ENCODE data around the gene USO1. TPM values are rescaled to one million over a fixed set of nuclear protein-coding genes. Genes with fewer than 3 reads are reported as not detected.
"Not testable (repeated sequence)": the region's sequence is repeated elsewhere in the genome, so short reads cannot be mapped to it uniquely, and the experiment has no call there.

The USO1 gene
- polyA plus RNA-seq, 1 donor, result 236 TPM

GRCh38 chr4:75771607-75772006 lies 47.2 kb downstream of the USO1 start:
- no peak for DNase-seq (ENCODE audit: low read depth)

- DNase-seq (ENCODE audit: low read depth), result no peak
Observed at GRCh38 chr4:75777589-75777988, 53.2 kb downstream of the USO1 start.

GRCh38 chr4:75779105-75779757 lies 54.9 kb downstream of the USO1 start:
- no peak for DNase-seq (ENCODE audit: low read depth)

- DNase-seq (ENCODE audit: low read depth), result no peak
Observed at GRCh38 chr4:75781305-75781704, 56.9 kb downstream of the USO1 start.

- DNase-seq (ENCODE audit: low read depth), result no peak
Observed at GRCh38 chr4:75786526-75786925, 62.1 kb downstream of the USO1 start.

GRCh38 chr4:75786938-75787337 lies 62.6 kb downstream of the USO1 start:
- no peak for DNase-seq (ENCODE audit: low read depth)

GRCh38 chr4:75790024-75790423 lies 65.6 kb downstream of the USO1 start:
- no peak for DNase-seq (ENCODE audit: low read depth)

- no peak for DNase-seq (ENCODE audit: low read depth)
Observed at GRCh38 chr4:75800972-75801371, 76.6 kb downstream of the USO1 start.

- not testable (repeated sequence) for DNase-seq (ENCODE audit: low read depth)
Observed at GRCh38 chr4:75806035-75806434, 81.7 kb downstream of the USO1 start.

GRCh38 chr4:75817901-75818300 lies 93.5 kb downstream of the USO1 start:
- no peak for DNase-seq (ENCODE audit: low read depth)

GRCh38 chr4:75819121-75819520 lies 94.7 kb downstream of the USO1 start:
- DNase-seq (ENCODE audit: low read depth), result no peak

GRCh38 chr4:75820197-75820596 lies 95.8 kb downstream of the USO1 start:
- no peak for DNase-seq (ENCODE audit: low read depth)

- DNase-seq (ENCODE audit: low read depth), result no peak
Observed at GRCh38 chr4:75820676-75821075, 96.3 kb downstream of the USO1 start.

- DNase-seq (ENCODE audit: low read depth), result no peak
Observed at GRCh38 chr4:75821216-75821615, 96.8 kb downstream of the USO1 start.

GRCh38 chr4:75821966-75822365 lies 97.6 kb downstream of the USO1 start:
- no peak for DNase-seq (ENCODE audit: low read depth)

- no peak for DNase-seq (ENCODE audit: low read depth)
Observed at GRCh38 chr4:75822416-75822815, 98.0 kb downstream of the USO1 start.

- DNase-seq (ENCODE audit: low read depth), result no peak
Observed at GRCh38 chr4:75823812-75824211, 99.4 kb downstream of the USO1 start.

- DNase-seq (ENCODE audit: low read depth), result no peak
Observed at GRCh38 chr4:75830906-75831305, 106.5 kb downstream of the USO1 start.

GRCh38 chr4:75831856-75832405 lies 107.6 kb downstream of the USO1 start:
- DNase-seq (ENCODE audit: low read depth), result no peak

- DNase-seq (ENCODE audit: low read depth), result no peak
Observed at GRCh38 chr4:75834095-75834771, 109.9 kb downstream of the USO1 start.

- DNase-seq (ENCODE audit: low read depth), result no peak
Observed at GRCh38 chr4:75834772-75835154, 110.4 kb downstream of the USO1 start.

- no peak for DNase-seq (ENCODE audit: low read depth)
Observed at GRCh38 chr4:75841641-75842520, 117.5 kb downstream of the USO1 start.
